ENCODE measurements around the gene SAMD8.

DNA sequence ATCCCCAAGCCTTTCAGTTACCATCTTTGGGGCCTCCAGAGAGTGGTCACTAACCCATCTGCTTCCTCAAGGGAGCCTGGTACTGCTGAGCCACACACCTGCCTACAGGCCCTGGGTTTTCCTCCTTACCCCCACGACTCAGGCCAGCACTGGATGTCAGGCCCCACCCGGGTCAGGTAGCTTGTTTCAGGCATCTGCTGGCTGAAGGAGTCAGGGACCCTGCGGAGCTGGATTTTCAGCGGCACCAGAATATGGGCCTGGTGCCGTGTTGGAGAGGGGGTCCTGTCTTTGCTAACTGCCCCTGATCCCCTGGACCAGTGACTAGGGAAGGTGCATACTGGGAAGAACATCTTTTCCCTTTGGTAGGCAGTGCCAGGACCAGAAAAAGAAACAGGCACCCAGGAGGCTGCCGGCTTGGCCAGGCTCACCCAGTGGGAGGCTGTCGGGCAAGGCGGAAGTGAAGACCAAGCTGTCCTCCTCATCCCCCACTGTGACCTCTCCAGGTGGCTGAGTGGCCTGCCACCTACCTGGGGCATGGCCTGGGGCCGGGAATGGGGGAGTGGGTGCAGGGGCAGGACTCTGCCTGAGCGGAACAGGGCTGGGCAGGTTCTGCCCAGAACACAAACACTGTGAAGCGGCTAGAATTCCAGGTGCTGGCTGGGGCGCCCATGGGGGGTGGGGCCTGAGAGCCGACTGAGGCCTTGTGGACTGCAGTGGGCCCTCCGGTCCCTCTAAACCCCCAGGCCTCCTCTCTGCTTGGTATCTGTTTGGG, 12.4 kb upstream of the SAMD8 start:
- TF ChIP-seq STAT3 (IDR thresholded peaks at IDR 0.05; ENCODE audit: low read depth, low read length) (no peak), MYC (IDR thresholded peaks at IDR 0.05; ENCODE audit: insufficient read depth, insufficient read length, insufficient replicate concordance, low read length, severe bottlenecking) (no peak), TCF12 (IDR thresholded peaks at IDR 0.05; ENCODE audit: low read depth, low read length) (no peak), SIX5 (IDR thresholded peaks at IDR 0.05; ENCODE audit: low read depth, low read length, severe bottlenecking) (no peak), POLR2AphosphoS5 (IDR thresholded peaks at IDR 0.05; ENCODE audit: low read length) (no peak), YBX1 (IDR thresholded peaks at IDR 0.05) (no peak), EZH2 (IDR thresholded peaks at IDR 0.05; ENCODE audit: borderline replicate concordance, control insufficient read depth, low read depth, low read length) (no peak), TAF1 (IDR thresholded peaks at IDR 0.05; ENCODE audit: borderline replicate concordance, low read depth, low read length) (no peak)
- TF ChIP-seq, protein P1, sequence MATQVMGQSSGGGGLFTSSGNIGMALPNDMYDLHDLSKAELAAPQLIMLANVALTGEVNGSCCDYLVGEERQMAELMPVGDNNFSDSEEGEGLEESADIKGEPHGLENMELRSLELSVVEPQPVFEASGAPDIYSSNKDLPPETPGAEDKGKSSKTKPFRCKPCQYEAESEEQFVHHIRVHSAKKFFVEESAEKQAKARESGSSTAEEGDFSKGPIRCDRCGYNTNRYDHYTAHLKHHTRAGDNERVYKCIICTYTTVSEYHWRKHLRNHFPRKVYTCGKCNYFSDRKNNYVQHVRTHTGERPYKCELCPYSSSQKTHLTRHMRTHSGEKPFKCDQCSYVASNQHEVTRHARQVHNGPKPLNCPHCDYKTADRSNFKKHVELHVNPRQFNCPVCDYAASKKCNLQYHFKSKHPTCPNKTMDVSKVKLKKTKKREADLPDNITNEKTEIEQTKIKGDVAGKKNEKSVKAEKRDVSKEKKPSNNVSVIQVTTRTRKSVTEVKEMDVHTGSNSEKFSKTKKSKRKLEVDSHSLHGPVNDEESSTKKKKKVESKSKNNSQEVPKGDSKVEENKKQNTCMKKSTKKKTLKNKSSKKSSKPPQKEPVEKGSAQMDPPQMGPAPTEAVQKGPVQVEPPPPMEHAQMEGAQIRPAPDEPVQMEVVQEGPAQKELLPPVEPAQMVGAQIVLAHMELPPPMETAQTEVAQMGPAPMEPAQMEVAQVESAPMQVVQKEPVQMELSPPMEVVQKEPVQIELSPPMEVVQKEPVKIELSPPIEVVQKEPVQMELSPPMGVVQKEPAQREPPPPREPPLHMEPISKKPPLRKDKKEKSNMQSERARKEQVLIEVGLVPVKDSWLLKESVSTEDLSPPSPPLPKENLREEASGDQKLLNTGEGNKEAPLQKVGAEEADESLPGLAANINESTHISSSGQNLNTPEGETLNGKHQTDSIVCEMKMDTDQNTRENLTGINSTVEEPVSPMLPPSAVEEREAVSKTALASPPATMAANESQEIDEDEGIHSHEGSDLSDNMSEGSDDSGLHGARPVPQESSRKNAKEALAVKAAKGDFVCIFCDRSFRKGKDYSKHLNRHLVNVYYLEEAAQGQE (IDR thresholded peaks at IDR 0.05; ENCODE audit: low read depth, low read length), result no peak
- TF ChIP-seq, protein P2, sequence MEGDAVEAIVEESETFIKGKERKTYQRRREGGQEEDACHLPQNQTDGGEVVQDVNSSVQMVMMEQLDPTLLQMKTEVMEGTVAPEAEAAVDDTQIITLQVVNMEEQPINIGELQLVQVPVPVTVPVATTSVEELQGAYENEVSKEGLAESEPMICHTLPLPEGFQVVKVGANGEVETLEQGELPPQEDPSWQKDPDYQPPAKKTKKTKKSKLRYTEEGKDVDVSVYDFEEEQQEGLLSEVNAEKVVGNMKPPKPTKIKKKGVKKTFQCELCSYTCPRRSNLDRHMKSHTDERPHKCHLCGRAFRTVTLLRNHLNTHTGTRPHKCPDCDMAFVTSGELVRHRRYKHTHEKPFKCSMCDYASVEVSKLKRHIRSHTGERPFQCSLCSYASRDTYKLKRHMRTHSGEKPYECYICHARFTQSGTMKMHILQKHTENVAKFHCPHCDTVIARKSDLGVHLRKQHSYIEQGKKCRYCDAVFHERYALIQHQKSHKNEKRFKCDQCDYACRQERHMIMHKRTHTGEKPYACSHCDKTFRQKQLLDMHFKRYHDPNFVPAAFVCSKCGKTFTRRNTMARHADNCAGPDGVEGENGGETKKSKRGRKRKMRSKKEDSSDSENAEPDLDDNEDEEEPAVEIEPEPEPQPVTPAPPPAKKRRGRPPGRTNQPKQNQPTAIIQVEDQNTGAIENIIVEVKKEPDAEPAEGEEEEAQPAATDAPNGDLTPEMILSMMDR (IDR thresholded peaks at IDR 0.05 in 2 of 3, conservative IDR thresholded peaks at IDR 0.05 in 1 of 3; ENCODE audit: control insufficient read depth in 2 of 3, extremely low read depth in 1 of 3, insufficient read depth in 1 of 3, low read depth in 3 of 3, low read length in 3 of 3), result no peak

Measured in GM12878 (cell line).